HG03039 (cell line): ENCODE measurements around the gene XRCC1.

Experiments used
- ATAC-seq: cut with Tn5 transposase; IDR thresholded peaks from one replicate; pipeline ENCODE4 v1.9.1; 2021; ENCODE audit warnings: mild to moderate bottlenecking, moderate library complexity; ENCODE audit not compliant: unreplicated experiment

XRCC1 gene

GRCh38 chr19:43575955-43576878, 890 bp upstream of the XRCC1 start:
- no peak for ATAC-seq

- no peak for ATAC-seq
Observed at GRCh38 chr19:43574424-43575155, 737 bp downstream of the XRCC1 start.

GRCh38 chr19:43572171-43572588, 3.1 kb downstream of the XRCC1 start:
- ATAC-seq: no peak

- ATAC-seq: no peak
Observed at GRCh38 chr19:43570174-43570791, 5.0 kb downstream of the XRCC1 start.

- no peak for ATAC-seq
Observed at GRCh38 chr19:43569657-43570056, 5.7 kb downstream of the XRCC1 start.

- ATAC-seq: no peak
Observed at GRCh38 chr19:43564800-43565199, 10.5 kb downstream of the XRCC1 start.

- no peak for ATAC-seq
Observed at GRCh38 chr19:43563816-43564457, 11.4 kb downstream of the XRCC1 start.

GRCh38 chr19:43562698-43563241, 12.6 kb downstream of the XRCC1 start:
- no peak for ATAC-seq

- ATAC-seq: no peak
Observed at GRCh38 chr19:43562226-43562697, 13.1 kb downstream of the XRCC1 start.

- no peak for ATAC-seq
Observed at GRCh38 chr19:43561139-43561970, 14.0 kb downstream of the XRCC1 start.

GRCh38 chr19:43560687-43561086, 14.6 kb downstream of the XRCC1 start:
- no peak for ATAC-seq

- ATAC-seq: no peak
Observed at GRCh38 chr19:43555185-43555770, 20.0 kb downstream of the XRCC1 start.

- no peak for ATAC-seq
Observed at GRCh38 chr19:43554317-43554895, 20.9 kb downstream of the XRCC1 start.

GRCh38 chr19:43553656-43554055, 21.7 kb downstream of the XRCC1 start:
- no peak for ATAC-seq

GRCh38 chr19:43552616-43553015, 22.7 kb downstream of the XRCC1 start:
- no peak for ATAC-seq

GRCh38 chr19:43552198-43552450, 23.2 kb downstream of the XRCC1 start:
- no peak for ATAC-seq

GRCh38 chr19:43551399-43552197, 23.7 kb downstream of the XRCC1 start:
- no peak for ATAC-seq

GRCh38 chr19:43548706-43549105, 26.6 kb downstream of the XRCC1 start:
- ATAC-seq: no peak
